HuH-7 (cell line): Measurements from ENCODE around the gene UNC79.

Experiments used
- DNase-seq: peaks from one replicate; pipeline ENCODE4 v3.0.0; 2011; ENCODE audit warnings: low spot score

UNC79 gene

GRCh38 chr14:93751946-93752655 is 321.4 kb downstream of the UNC79 start:
- no peak for DNase-seq

GRCh38 chr14:93752980-93753561 is 322.3 kb downstream of the UNC79 start:
- DNase-seq, result no peak

DNA sequence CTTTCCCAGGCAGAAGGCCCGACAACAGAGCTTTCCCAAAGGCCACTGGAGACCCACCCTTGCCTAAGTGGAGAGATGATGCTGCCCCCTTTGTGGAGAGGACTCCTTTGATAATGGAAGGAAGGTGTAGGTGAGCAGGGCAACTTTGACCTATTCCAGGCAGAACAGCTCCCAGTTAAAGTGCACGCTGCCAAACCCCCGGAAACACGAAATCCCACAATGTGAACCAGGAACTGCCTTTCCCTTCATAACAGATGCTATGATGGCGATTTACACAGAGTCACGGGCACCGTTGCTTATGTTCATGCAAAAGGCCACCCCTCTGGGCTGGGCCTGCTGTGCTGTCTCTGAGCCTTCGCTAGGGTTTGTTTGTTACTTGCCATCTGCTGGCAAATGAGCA is 322.9 kb downstream of the UNC79 start:
- no peak for DNase-seq

DNA sequence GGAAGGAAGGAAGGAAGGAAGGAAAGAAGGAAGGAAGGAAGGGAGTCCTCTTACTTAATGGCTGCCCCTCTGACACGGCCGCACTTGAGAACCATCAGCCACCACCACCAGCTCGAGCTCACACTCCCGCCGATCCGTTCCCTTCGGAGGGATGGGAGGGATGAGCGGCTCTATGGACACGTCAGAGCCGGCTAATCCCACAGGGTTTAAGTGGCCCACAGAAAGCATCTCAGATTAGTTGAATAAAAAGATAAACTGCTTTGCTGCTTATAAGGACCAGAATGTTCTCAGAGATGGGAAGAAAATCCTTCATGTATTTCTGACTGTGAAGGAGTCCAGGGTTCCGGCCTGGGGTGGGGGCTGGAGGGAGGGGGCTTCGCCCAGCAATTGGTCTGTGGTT is 326.5 kb downstream of the UNC79 start:
- no peak for DNase-seq
